ENCODE results near the gene CREG1. TPM values are rescaled to one million over a fixed set of nuclear protein-coding genes. Genes with fewer than 3 reads are reported as not detected.

Gene CREG1
- total and polyA plus RNA-seq, 2 of the 8 experiments (the other 6 are each of a cell fraction or from before 2014, with no cell fraction given), result 29.8 to 30.1 TPM

GRCh38 chr1:167582722-167583121, 29.2 kb upstream of the CREG1 start (continued):
- TF ChIP-seq CHD7 (IDR thresholded peaks at IDR 0.05; ENCODE audit: insufficient replicate concordance, low read length) (no peak), ATF2 (IDR thresholded peaks at IDR 0.05; ENCODE audit: low read length) (no peak), PHF8 (conservative IDR thresholded peaks at IDR 0.05; ENCODE audit: low read depth, low read length) (no peak), FOSL1 (IDR thresholded peaks at IDR 0.05; ENCODE audit: insufficient read depth, low read depth, low read length) (no peak), CBX8 (IDR thresholded peaks at IDR 0.05; ENCODE audit: borderline replicate concordance, low read depth, low read length) (no peak), CEBPB (IDR thresholded peaks at IDR 0.05; ENCODE audit: low read depth, low read length) (no peak), TBP (IDR thresholded peaks at IDR 0.05; ENCODE audit: low read depth, low read length) (no peak), RXRA (IDR thresholded peaks at IDR 0.05; ENCODE audit: insufficient read depth, low read depth, low read length) (no peak), HDAC2 (IDR thresholded peaks at IDR 0.05; ENCODE audit: borderline replicate concordance in 1 of 2, low read depth in 2 of 2, low read length in 2 of 2) (no peak), TEAD4 (IDR thresholded peaks at IDR 0.05; ENCODE audit: low read depth, low read length) (no peak)

Data from H1 (cell line).